DND-41 (cell line): Measurements from ENCODE around the gene NLE1.

Experiments
- CTCF ChIP-seq: IDR thresholded peaks from 2 replicates; pipeline ENCODE4 v1.5.1; 2012; ENCODE audit warnings: borderline replicate concordance, low read length, moderate library complexity, mild to moderate bottlenecking; ENCODE audit not compliant: poor library complexity, severe bottlenecking; ENCODE audit errors: extremely low read depth
- EZH2 ChIP-seq: IDR thresholded peaks from 3 replicates; pipeline ENCODE4 v1.6.1; 2012; ENCODE audit warnings: borderline replicate concordance, low read depth, mild to moderate bottlenecking, moderate library complexity, low read length, inconsistent platforms; ENCODE audit not compliant: severe bottlenecking

GRCh38 chr17:35144840-35145239 is 2.7 kb upstream of the NLE1 start:
- TF ChIP-seq CTCF, result no peak
- TF ChIP-seq EZH2, result no peak
